Sciatic nerve (tissue), 2 donors: ENCODE data around the gene KLF2. TPM values are rescaled to one million over a fixed set of nuclear protein-coding genes. Genes with fewer than 3 reads are reported as not detected.
"Not testable (repeated sequence)": the region's sequence is repeated elsewhere in the genome, so short reads cannot be mapped to it uniquely, and the experiment has no call there.

ENCODE experiments used
- ATAC-seq: fragments of 200-7000 bp; cut with Tn5 transposase; one replicate; pipeline ENCODE4 v1.9.1; 2020; ENCODE audit warnings: mild to moderate bottlenecking, moderate library complexity
- DNase-seq: peaks from one replicate; pipeline ENCODE4 v3.0.0-alpha.2; 2020; ENCODE audit warnings: low spot score
- intact Hi-C: fragments of 100-400 bp; cut with DNase I; formaldehyde crosslinking; loops from one replicate; pipeline ENCODE4 v1.14.2; 2022
- total RNA-seq: library from RNA; stranded (reverse); fragmentation: NEBNext Ultra II Directional; extraction: Animal tissue kit (Norgen Biotek cat#: 25700); gene quantifications from one replicate; pipeline ENCODE4 v1.2.1, GENCODE V29; 2021
- donor health status: DM: no; HTN: no; CAD: no.
- donor health status: DM: no; HTN: no; CAD: no.

The KLF2 gene
- total RNA-seq, 1 donor from 2014 or later = 105 TPM

GRCh38 chr19:16330806-16331690 lies 6.4 kb downstream of the KLF2 start:
- no peak for ATAC-seq
- DNase-seq = no peak
- intact Hi-C loops = no loop called here

DNA sequence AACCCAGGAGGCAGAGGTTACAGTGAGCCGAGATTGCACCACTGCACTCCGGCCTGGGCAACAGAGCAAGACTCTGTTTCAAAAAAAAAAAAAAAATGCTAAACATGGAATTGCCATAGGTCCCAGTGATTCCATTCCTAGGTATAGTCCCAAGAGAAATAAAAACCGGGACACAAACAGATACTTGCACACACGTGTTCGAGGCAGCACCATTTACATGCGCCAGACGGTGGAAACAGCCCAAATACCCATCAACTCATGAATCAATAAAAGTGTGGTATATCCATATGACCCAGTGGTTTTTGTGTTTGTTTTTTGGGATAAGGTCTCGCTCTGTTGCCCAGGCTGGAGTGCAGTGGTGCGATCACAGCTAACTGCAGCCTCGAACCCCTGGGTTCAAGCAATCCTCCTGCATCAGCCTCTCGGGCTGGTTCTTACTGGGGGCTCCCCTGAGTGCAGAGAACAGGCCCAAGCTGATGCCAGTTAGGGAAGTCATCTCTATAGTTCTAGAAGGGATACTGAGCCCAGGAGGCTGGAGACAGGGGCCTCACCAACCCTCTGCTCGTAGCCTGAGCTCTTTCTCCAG lies 8.5 kb downstream of the KLF2 start:
- ATAC-seq (no peak), DNase-seq (no peak)
- intact Hi-C loops = no loop called here

- DNase-seq (no peak), ATAC-seq (no peak)
- intact Hi-C loops = no loop called here
These were observed 9.8 kb downstream of the KLF2 start for GRCh38 chr19:16334411-16334810.

GRCh38 chr19:16335226-16335625 lies 10.6 kb downstream of the KLF2 start:
- DNase-seq = no peak
- no peak for ATAC-seq
- intact Hi-C loops = no loop called here

DNA sequence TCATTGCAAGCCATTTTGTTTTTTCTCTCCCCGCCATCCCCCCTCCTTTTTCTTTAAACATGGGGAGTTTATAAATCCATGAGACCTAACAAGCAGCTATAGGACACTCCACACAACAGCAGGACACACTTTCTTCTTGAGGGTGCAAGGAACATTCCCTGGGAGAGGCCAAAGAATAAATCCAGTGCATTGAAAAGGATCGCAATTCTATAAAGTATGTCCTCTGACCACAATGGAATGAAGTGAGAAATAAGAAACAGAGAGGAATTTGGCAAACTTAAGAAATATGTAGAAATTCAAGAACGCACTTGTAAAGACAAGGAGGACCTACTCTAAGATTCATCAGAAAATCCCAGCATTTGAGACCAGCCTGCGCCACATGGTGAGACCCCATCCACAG lies 11.9 kb downstream of the KLF2 start:
- intact Hi-C loops = no loop called here
- no peak for ATAC-seq
- DNase-seq = no peak

DNA sequence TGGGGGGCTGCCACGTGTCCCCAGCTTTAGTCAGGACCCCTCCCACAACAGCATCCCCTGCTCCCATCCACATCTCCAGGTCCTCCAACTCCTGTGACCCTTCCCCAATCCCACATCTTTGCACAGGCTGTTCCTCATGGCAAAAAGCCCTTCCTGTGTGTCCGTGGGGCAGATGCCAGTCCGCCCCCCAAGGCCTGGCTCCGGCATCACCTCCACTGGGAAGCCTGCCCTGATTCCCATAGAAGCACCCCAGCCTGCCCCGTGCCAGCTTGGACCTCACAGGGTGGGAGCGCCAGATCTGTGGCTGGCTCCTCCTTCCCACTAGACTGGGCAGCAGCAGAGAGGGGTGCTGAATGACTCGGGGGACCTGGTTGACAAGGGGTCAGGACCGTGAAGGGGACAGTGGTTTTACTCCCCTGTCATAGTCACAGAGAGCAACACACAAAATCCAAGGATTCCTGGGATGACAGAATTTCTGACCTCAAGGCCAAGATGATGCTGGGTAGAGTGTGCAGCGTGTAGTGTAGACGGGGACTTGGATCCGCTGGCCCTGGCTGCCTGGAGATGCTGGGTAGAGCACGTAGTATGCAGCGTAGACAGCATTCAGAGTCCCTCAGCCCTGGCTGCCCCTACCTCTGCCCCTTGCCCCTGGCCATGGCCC lies 13.3 kb downstream of the KLF2 start:
- DNase-seq (no peak), ATAC-seq (peak; percentile 7)
- intact Hi-C loops = no loop called here

DNA sequence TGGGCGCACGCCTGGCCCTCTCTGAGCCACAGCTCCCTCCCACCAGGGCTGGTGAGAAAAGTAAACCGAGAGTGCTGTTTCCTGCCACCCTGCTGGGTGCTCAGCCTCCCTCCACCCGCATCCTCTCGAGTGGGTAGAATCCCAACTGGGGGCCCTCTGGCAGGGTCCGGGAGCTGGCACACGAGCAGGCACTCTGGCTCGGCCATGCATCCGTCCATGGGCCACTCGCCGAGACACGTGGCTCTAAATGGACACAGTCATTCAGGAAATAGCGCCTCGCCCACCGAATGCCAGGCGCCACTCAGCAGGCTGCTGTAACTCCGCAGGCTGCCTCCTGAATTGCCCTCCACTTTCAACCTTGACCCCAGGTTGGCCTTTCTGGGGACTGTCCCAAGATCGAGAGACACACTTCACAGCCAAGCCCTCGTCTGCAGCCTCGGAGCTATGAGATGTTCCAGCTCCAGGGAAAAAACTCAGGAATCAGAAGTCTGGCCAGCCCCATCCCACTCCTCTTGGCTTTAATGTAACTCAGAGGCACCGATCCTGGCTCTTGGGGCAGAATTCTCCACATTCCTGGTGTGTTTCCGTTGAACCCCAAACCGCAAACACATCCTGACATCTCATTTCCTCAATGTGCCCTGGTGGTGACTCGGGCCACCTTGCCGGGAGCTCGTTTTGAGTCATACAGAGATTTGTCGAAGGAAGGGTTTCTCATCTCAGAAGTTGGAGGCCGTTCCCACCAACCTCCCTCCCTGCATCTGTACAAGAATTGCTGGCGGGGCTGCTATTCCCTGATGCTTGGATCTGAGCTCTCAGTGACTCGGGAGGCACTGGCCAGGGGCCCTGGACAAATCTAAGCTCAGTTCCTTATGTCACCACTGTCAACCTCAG lies 14.1 kb downstream of the KLF2 start:
- ATAC-seq (peak; percentile 42), DNase-seq (no peak)
- intact Hi-C loops = no loop called here

GRCh38 chr19:16339361-16339725 lies 14.7 kb downstream of the KLF2 start:
- intact Hi-C loops = no loop called here
- ATAC-seq (no peak), DNase-seq (no peak)

GRCh38 chr19:16340092-16340491 lies 15.5 kb downstream of the KLF2 start:
- DNase-seq (no peak), ATAC-seq (no peak)
- intact Hi-C loops = no loop called here

- ATAC-seq (no peak), DNase-seq (no peak)
- intact Hi-C loops = no loop called here
These were observed 16.0 kb downstream of the KLF2 start for GRCh38 chr19:16340654-16341053.

DNA sequence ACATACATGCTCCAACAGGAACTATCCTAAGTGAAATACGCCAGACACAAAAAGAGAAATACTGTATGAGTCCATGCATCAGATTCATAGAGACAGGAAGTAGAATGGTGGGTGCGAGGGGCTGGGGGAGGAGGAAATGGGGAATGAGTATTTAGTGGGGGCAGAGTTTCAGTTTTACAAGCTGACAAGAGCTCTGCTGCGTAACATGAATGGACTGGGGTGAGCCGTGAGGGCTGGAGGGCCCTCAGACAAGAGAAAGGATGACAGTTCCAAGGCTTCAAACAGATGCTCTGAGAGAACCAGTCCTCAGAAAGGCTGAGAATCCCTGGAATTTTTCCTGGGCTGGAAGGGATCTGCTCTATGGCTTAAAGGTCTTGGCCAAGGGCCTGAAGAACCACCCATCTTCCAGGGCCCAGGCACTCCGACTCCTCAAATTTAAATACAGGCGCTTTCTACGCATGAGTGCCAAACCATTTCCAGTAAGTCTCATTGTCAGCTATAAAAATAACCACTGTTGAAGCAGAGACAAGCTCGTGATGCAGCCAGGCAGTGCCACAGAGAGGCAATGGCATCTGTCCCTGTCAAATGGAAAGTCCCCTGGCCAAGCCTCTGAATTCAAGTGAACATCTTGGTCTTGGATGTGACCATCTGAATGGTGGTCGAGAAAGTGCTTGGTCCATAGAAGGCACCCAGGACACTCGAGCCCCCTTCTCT lies 17.5 kb downstream of the KLF2 start:
- intact Hi-C loops = no loop called here
- no peak for DNase-seq
- ATAC-seq = peak; percentile 46

- DNase-seq = no peak
- intact Hi-C loops = no loop called here
- no peak for ATAC-seq
These were observed 18.5 kb downstream of the KLF2 start for GRCh38 chr19:16343156-16343555.

GRCh38 chr19:16345457-16345856 lies 20.8 kb downstream of the KLF2 start:
- ATAC-seq = no peak
- intact Hi-C loops = no loop called here
- DNase-seq = no peak

DNA sequence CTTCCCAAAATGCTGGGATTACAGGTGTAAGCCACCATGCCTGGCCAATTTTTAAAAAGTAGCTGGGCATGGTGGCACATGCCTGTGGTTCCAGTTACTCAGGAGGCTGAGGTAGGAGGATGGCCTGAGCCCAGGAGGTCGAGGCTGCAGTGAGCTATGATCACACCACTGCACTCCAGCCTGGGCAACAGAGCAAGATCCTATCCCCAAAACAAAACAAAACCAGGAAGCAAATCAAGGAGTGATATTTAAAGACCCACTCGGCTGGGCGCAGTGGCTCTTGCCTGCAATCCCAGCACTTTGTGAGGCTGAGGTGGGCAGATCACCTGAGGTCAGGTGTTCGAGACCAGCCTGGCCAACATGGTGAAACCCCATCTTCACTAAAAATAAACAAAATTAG lies 22.5 kb downstream of the KLF2 start:
- DNase-seq, ATAC-seq, intact Hi-C loops: not testable (repeated sequence)

DNA sequence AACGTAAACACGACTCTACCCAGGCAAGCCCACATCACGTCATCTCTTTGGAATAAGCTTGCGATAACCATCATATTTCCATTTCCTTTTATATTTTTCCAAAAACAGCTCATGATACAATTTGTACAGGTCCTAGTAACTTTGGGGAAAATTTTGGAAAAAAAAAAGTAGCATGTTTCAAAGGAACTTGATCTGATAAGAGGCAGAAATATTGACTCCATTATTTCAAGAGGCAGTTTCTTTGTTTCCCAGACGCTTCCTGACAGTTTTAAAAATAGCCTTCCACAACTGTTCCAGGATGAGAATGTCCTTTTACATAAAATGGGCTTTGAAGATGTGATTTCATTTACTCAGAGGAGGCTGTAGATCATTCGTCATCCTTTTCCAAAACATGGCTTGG lies 23.1 kb downstream of the KLF2 start:
- intact Hi-C loops = no loop called here
- ATAC-seq = no peak
- DNase-seq = no peak

DNA sequence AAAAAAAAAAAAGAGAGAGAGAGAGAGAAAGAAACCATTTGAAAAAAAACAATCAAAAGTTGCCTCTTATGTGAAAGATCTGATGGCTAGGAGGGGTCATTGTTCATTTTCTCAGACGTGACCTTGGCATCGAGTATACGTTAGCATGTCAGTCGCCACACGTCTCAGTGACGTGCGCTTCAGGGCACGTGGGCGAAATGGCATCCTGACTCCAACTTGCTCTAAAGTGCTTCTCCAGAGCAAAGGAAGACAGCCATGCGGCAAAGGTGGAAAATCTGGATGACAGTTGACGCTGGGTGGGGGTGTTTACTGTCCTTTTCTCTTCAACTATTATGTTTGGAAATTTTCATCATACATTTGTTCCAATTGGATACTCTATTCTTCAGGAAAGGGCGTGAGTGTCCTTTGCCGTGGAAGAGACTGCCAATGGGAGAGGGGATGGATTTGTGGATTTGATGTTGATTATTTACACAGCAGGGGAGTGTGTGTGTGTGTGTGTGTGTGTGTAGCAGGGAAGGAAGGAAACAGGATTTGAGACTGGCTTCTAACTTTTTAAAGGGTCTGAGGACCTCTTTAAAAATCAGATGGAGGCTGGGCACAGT lies 25.0 kb downstream of the KLF2 start:
- intact Hi-C loops = no loop called here

GRCh38 chr19:16351133-16351809 lies 26.6 kb downstream of the KLF2 start:
- intact Hi-C loops = no loop called here
- ATAC-seq (no peak), DNase-seq (no peak)

More for the DNA sequence above, 25.0 kb downstream of the KLF2 start:
- peak; percentile 17 for ATAC-seq
- no peak for DNase-seq
